HG03135 (cell line): ENCODE data around the gene SORCS2.

Experiments used
- ATAC-seq: cut with Tn5 transposase; IDR thresholded peaks from one replicate; pipeline ENCODE4 v1.9.1; 2021; ENCODE audit warnings: mild to moderate bottlenecking, moderate library complexity; ENCODE audit not compliant: unreplicated experiment

SORCS2 gene

GRCh38 chr4:7653510-7654369 is 461.4 kb downstream of the SORCS2 start:
- no peak for ATAC-seq

- no peak for ATAC-seq
Observed at GRCh38 chr4:7654550-7655445, 462.5 kb downstream of the SORCS2 start.

GRCh38 chr4:7655511-7656243 is 463.3 kb downstream of the SORCS2 start:
- ATAC-seq = no peak

- no peak for ATAC-seq
Observed at GRCh38 chr4:7656244-7656800, 464.0 kb downstream of the SORCS2 start.

- no peak for ATAC-seq
Observed at GRCh38 chr4:7657545-7658297, 465.4 kb downstream of the SORCS2 start.

- ATAC-seq = no peak
Observed at GRCh38 chr4:7658341-7659204, 466.2 kb downstream of the SORCS2 start.

GRCh38 chr4:7659429-7660175 is 467.3 kb downstream of the SORCS2 start:
- no peak for ATAC-seq

- ATAC-seq = no peak
Observed at GRCh38 chr4:7660176-7661039, 468.1 kb downstream of the SORCS2 start.

- no peak for ATAC-seq
Observed at GRCh38 chr4:7661066-7661748, 468.9 kb downstream of the SORCS2 start.

- ATAC-seq = no peak
Observed at GRCh38 chr4:7661846-7662506, 469.6 kb downstream of the SORCS2 start.

GRCh38 chr4:7662507-7662846 is 470.1 kb downstream of the SORCS2 start:
- no peak for ATAC-seq

GRCh38 chr4:7663075-7663541 is 470.8 kb downstream of the SORCS2 start:
- no peak for ATAC-seq

GRCh38 chr4:7664106-7664505 is 471.8 kb downstream of the SORCS2 start:
- no peak for ATAC-seq

- no peak for ATAC-seq
Observed at GRCh38 chr4:7665321-7665720, 473.0 kb downstream of the SORCS2 start.

GRCh38 chr4:7666011-7666410 is 473.7 kb downstream of the SORCS2 start:
- no peak for ATAC-seq

- no peak for ATAC-seq
Observed at GRCh38 chr4:7666744-7667143, 474.4 kb downstream of the SORCS2 start.
